Breast epithelium (tissue), 4 donors: ENCODE data around the gene LY86. TPM values are rescaled to one million over a fixed set of nuclear protein-coding genes. Genes with fewer than 3 reads are reported as not detected.

Experiments used
- DNase-seq, 2 donors: peaks; one replicate each; pipeline ENCODE4 v3.0.0-alpha.2; 2019; ENCODE audit warnings: low spot score in 2 of 2
- H3K27ac ChIP-seq, 2 donors: fragments of 200-600 bp; sonication (generic) in 1 of 2; one replicate each; pipeline ENCODE4 v1.5.1; 2016 to 2019; ENCODE audit warnings: mild to moderate bottlenecking in 1 of 2
- H3K27me3 ChIP-seq, 2 donors: fragments of 200-600 bp; sonication (generic) in 1 of 2; one replicate each; pipeline versions ENCODE4 v1.5.1 to v1.6.0; 2017 to 2019; ENCODE audit warnings: control low read depth in 1 of 2, mild to moderate bottlenecking in 1 of 2
- H3K36me3 ChIP-seq: fragments of 200-600 bp; one replicate; pipeline ENCODE4 v1.5.1; 2019
- H3K4me1 ChIP-seq, 2 donors: fragments of 200-600 bp; sonication (generic); one replicate each; pipeline ENCODE4 v1.5.1; 2016 to 2019; ENCODE audit warnings: control low read depth in 1 of 2
- H3K4me3 ChIP-seq, 3 donors: fragments of 200-600 bp; sonication (generic); 1 replicate in 2 of 3; 2 replicates in 1 of 3; pipeline ENCODE4 v1.5.1; 2016 to 2019; ENCODE audit warnings: mild to moderate bottlenecking in 3 of 3, moderate library complexity in 2 of 3
- H3K9me3 ChIP-seq, 2 donors: fragments of 200-600 bp; sonication (generic) in 1 of 2; one replicate each; pipeline ENCODE4 v1.5.1; 2016 to 2019; ENCODE audit warnings: control low read depth in 1 of 2
- CTCF ChIP-seq, 3 donors: fragments of 450-650 bp; IDR thresholded peaks; one replicate each; pipeline ENCODE4 v1.5.1; 2016 to 2017; ENCODE audit warnings: antibody characterized with exemption in 3 of 3, mild to moderate bottlenecking in 3 of 3, moderate library complexity in 3 of 3
- POLR2A ChIP-seq: fragments of 450-650 bp; IDR thresholded peaks from one replicate; pipeline ENCODE4 v1.6.1; 2016; ENCODE audit warnings: antibody characterized with exemption, mild to moderate bottlenecking, moderate library complexity
- POLR2AphosphoS5 ChIP-seq, 3 donors: sonication (generic); formaldehyde crosslinking; IDR thresholded peaks; one replicate each; pipeline ENCODE4 v1.6.1; 2017; ENCODE audit warnings: antibody characterized with exemption in 3 of 3
- intact Hi-C: fragments of 100-400 bp; cut with DNase I; formaldehyde crosslinking; loops from one replicate; pipeline ENCODE4 v1.15.1; 2023; ENCODE audit warnings: low total_unique reads
- total RNA-seq, 3 donors: library from RNA; depleted of rRNA; stranded (reverse); fragments of >200 nt; gene quantifications; one replicate each; pipeline ENCODE4 v1.1.0, GENCODE V29; 2016

The LY86 gene
- total RNA-seq, 3 donors from 2014 or later: 3.3 to 8.3 (median 3.4) TPM

- TF ChIP-seq CTCF (IDR thresholded peaks at IDR 0.05) (no peak), POLR2A (no peak), POLR2AphosphoS5 (IDR thresholded peaks at IDR 0.05) (no peak)
- Histone ChIP-seq H3K27me3 (no peaks in the 10 kb centered on the region), H3K36me3 (no peaks in the 10 kb centered on the region), H3K4me1 (no peaks in the 10 kb centered on the region), H3K4me3 (no peak overlapping the region), H3K27ac (no peak overlapping the region), H3K9me3 (no peaks in the 10 kb centered on the region)
- intact Hi-C loops: no loop called here
- DNase-seq: no peak
These were observed 96.9 kb downstream of the LY86 start for GRCh38 chr6:6685249-6686040.

GRCh38 chr6:6686176-6686575 is 97.7 kb downstream of the LY86 start:
- H3K27ac ChIP-seq: peak overlapping the region; percentile 65 to 82
- no peak for DNase-seq
- no peaks in the 10 kb centered on the region for H3K4me1 ChIP-seq
- H3K4me3 ChIP-seq: no peak overlapping the region
- H3K27me3 ChIP-seq: no peaks in the 10 kb centered on the region
- intact Hi-C loops: no loop called here
- H3K9me3 ChIP-seq: no peaks in the 10 kb centered on the region
- H3K36me3 ChIP-seq: no peaks in the 10 kb centered on the region
- TF ChIP-seq POLR2AphosphoS5 (IDR thresholded peaks at IDR 0.05) (no peak), POLR2A (no peak), CTCF (IDR thresholded peaks at IDR 0.05) (no peak)

- Histone ChIP-seq H3K9me3 (no peaks in the 10 kb centered on the region), H3K4me3 (peak overlapping the region in 2 of 3 donors; percentile 35 to 52), H3K36me3 (no peaks in the 10 kb centered on the region), H3K27me3 (no peaks in the 10 kb centered on the region), H3K4me1 (no peaks in the 10 kb centered on the region), H3K27ac (peak overlapping the region; percentile 65 to 82)
- TF ChIP-seq POLR2AphosphoS5 (IDR thresholded peaks at IDR 0.05) (peak in 2 of 3 donors; percentile 19 to 67), POLR2A (no peak)
- intact Hi-C loops: no loop called here
- peak; percentile 95 to 98 for DNase-seq
These were observed 98.5 kb downstream of the LY86 start for GRCh38 chr6:6686748-6687601.

- Histone ChIP-seq H3K27ac (peak overlapping the region; percentile 65 to 80), H3K4me1 (no peaks in the 10 kb centered on the region), H3K36me3 (no peaks in the 10 kb centered on the region), H3K27me3 (no peaks in the 10 kb centered on the region), H3K4me3 (no peak overlapping the region), H3K9me3 (no peaks in the 10 kb centered on the region)
- TF ChIP-seq CTCF (IDR thresholded peaks at IDR 0.05): no peak
- no peak for TF ChIP-seq POLR2A
- no peak for TF ChIP-seq POLR2AphosphoS5 (IDR thresholded peaks at IDR 0.05)
- intact Hi-C loops: no loop called here
- DNase-seq: no peak
These were observed 99.8 kb downstream of the LY86 start for GRCh38 chr6:6688283-6688682.

GRCh38 chr6:6688951-6689350 is 100.4 kb downstream of the LY86 start:
- intact Hi-C loops: no loop called here
- TF ChIP-seq POLR2A (no peak), POLR2AphosphoS5 (IDR thresholded peaks at IDR 0.05) (no peak), CTCF (IDR thresholded peaks at IDR 0.05) (no peak)

More at GRCh38 chr6:6688951-6689350, 100.4 kb downstream of the LY86 start:
- Histone ChIP-seq H3K27me3 (no peaks in the 10 kb centered on the region), H3K9me3 (no peaks in the 10 kb centered on the region), H3K4me1 (no peaks in the 10 kb centered on the region), H3K27ac (peak overlapping the region; percentile 66 to 80), H3K36me3 (no peaks in the 10 kb centered on the region), H3K4me3 (no peak overlapping the region)
- DNase-seq: no peak
